ENCODE measurements around the gene WTIP. TPM values are rescaled to one million over a fixed set of nuclear protein-coding genes. Genes with fewer than 3 reads are reported as not detected.
"Not testable (repeated sequence)": the region's sequence is repeated elsewhere in the genome, so short reads cannot be mapped to it uniquely, and the experiment has no call there.

The WTIP gene
- total RNA-seq, 1 experiment from 2014 or later: 8.4 TPM

GRCh38 chr19:34475975-34476594, 5.5 kb upstream of the WTIP start:
- no peak overlapping the region for H3K9ac ChIP-seq (ENCODE audit: low read length)
- H2AFZ ChIP-seq (ENCODE audit: low read depth, low read length, poor library complexity, severe bottlenecking): no peak overlapping the region
- no peak overlapping the region for H3K27ac ChIP-seq (ENCODE audit: low read depth, low read length)
- no TSS peak for BruUV-seq (replicated peaks)
- H3K36me3 ChIP-seq (ENCODE audit: control insufficient read depth in 1 of 2, insufficient read depth in 2 of 2, low read length in 2 of 2): peaks cover 11 to 20% of the 10 kb centered on the region in 2 experiments; a peak in 3 of 4 replicates
- ChIA-PET CTCF (no interaction called here), RAD21 (ENCODE audit: low non-redundant PET in 1 of 2, low total read pairs in 2 of 2, uncharacterized antibody in 2 of 2, unreplicated experiment in 2 of 2) (no interaction called here), POLR2A (interaction anchor here (1.5 kb wide), 1 partner anchor 27 kb away, joined by 4 read pairs; no protein-coding TSS in a partner anchor)
- no peaks in the 10 kb centered on the region for H3K9me2 ChIP-seq (ENCODE audit: insufficient read depth)
- no peaks in the 10 kb centered on the region for H3K9me3 ChIP-seq (ENCODE audit: control insufficient read depth in 1 of 2, insufficient read depth in 1 of 2, low read depth in 1 of 2, low read length in 2 of 2)
- no peaks in the 10 kb centered on the region for H4K20me1 ChIP-seq (ENCODE audit: insufficient read depth)
- H3K4me1 ChIP-seq (ENCODE audit: control insufficient read depth in 1 of 2, insufficient read depth in 2 of 2, low read length in 2 of 2): peaks cover 2 to 4% of the 10 kb centered on the region in 2 experiments; a peak in 3 of 4 replicates
- intact Hi-C loops (cut with micrococcal nuclease): no loop called here
- no peaks in the 10 kb centered on the region for H3K27me3 ChIP-seq (ENCODE audit: insufficient read depth, low read length)
- no peak for TF ChIP-seq EZH2phosphoT487 (IDR thresholded peaks at IDR 0.05; ENCODE audit: borderline replicate concordance)
- no peak for TF ChIP-seq POLR2A (IDR thresholded peaks at IDR 0.05; ENCODE audit: borderline replicate concordance, extremely low read depth, insufficient read depth, insufficient read length)
- TF ChIP-seq JUND (IDR thresholded peaks at IDR 0.05): no peak
- no peak for TF ChIP-seq ELF1 (IDR thresholded peaks at IDR 0.05; ENCODE audit: borderline replicate concordance, low read depth)
- no peak for TF ChIP-seq CTCF (IDR thresholded peaks at IDR 0.05 in 2 of 3, conservative IDR thresholded peaks at IDR 0.05 in 1 of 3; ENCODE audit: borderline replicate concordance in 1 of 3, insufficient read depth in 1 of 3, low read depth in 2 of 3, low read length in 2 of 3)
- no peak for TF ChIP-seq CEBPB (IDR thresholded peaks at IDR 0.05; ENCODE audit: low read depth)
- no peak for TF ChIP-seq SP1 (IDR thresholded peaks at IDR 0.05; ENCODE audit: low read depth)
- TF ChIP-seq MAX (IDR thresholded peaks at IDR 0.05): no peak
- TF ChIP-seq ZBTB33 (IDR thresholded peaks at IDR 0.05; ENCODE audit: extremely low read depth, insufficient replicate concordance, low read length): no peak
- TF ChIP-seq FOSL1 (IDR thresholded peaks at IDR 0.05; ENCODE audit: low read depth): no peak
- no peak for TF ChIP-seq ATF3 (IDR thresholded peaks at IDR 0.05)
- no peak for TF ChIP-seq POLR2AphosphoS5 (IDR thresholded peaks at IDR 0.05; ENCODE audit: low read depth, low read length)
- ATAC-seq: no peak
- H3K4me3 ChIP-seq (replicated peaks in 1 of 2; ENCODE audit: low read depth in 1 of 2, low read length in 2 of 2): no peak overlapping the region
- DNase-seq (ENCODE audit: low read depth, low spot score): no peak
- H3K79me2 ChIP-seq (ENCODE audit: insufficient read depth, low read length): no peaks in the 10 kb centered on the region
- H3K4me2 ChIP-seq (ENCODE audit: low read length): no peak overlapping the region

- RAD21 ChIA-PET (ENCODE audit: low non-redundant PET in 1 of 2, low total read pairs in 2 of 2, uncharacterized antibody in 2 of 2, unreplicated experiment in 2 of 2); H3K4me3 ChIP-seq (replicated peaks in 1 of 2; ENCODE audit: low read depth in 1 of 2, low read length in 2 of 2); POLR2A ChIA-PET: not testable (repeated sequence)
Measured at GRCh38 chr19:34478496-34478895, 3.1 kb upstream of the WTIP start.

More at GRCh38 chr19:34478496-34478895, 3.1 kb upstream of the WTIP start:
- H3K27ac ChIP-seq (ENCODE audit: low read depth, low read length); H3K79me2 ChIP-seq (ENCODE audit: insufficient read depth, low read length); H3K4me1 ChIP-seq (ENCODE audit: control insufficient read depth in 1 of 2, insufficient read depth in 2 of 2, low read length in 2 of 2); H3K36me3 ChIP-seq (ENCODE audit: control insufficient read depth in 1 of 2, insufficient read depth in 2 of 2, low read length in 2 of 2); intact Hi-C loops (cut with micrococcal nuclease); DNase-seq (ENCODE audit: low read depth, low spot score); H3K4me2 ChIP-seq (ENCODE audit: low read length); H3K9ac ChIP-seq (ENCODE audit: low read length); H3K27me3 ChIP-seq (ENCODE audit: insufficient read depth, low read length); ATAC-seq; CTCF ChIA-PET; H4K20me1 ChIP-seq (ENCODE audit: insufficient read depth); H3K9me3 ChIP-seq (ENCODE audit: control insufficient read depth in 1 of 2, insufficient read depth in 1 of 2, low read depth in 1 of 2, low read length in 2 of 2); BruUV-seq (replicated peaks); H3K9me2 ChIP-seq (ENCODE audit: insufficient read depth); H2AFZ ChIP-seq (ENCODE audit: low read depth, low read length, poor library complexity, severe bottlenecking): not testable (repeated sequence)

All from HCT116 (cell line).